Sigmoid colon (tissue), 7 donors: ENCODE data around the gene GON4L. TPM values are rescaled to one million over a fixed set of nuclear protein-coding genes. Genes with fewer than 3 reads are reported as not detected.
"Not testable (repeated sequence)": the region's sequence is repeated elsewhere in the genome, so short reads cannot be mapped to it uniquely, and the experiment has no call there.

Experiments
- DNase-seq: peaks from one replicate; pipeline ENCODE4 v3.0.0-alpha.2; 2019
- H3K27ac ChIP-seq, 4 donors: fragments of 200-600 bp; sonication (generic); one replicate each; pipeline ENCODE4 v1.5.1; 2016 to 2019; ENCODE audit warnings: mild to moderate bottlenecking in 1 of 4
- H3K27me3 ChIP-seq, 3 donors: fragments of 200-600 bp; sonication (generic); one replicate each; pipeline ENCODE4 v1.5.1; 2019; ENCODE audit warnings: mild to moderate bottlenecking in 1 of 3
- H3K36me3 ChIP-seq, 4 donors: fragments of 200-600 bp; sonication (generic); one replicate each; pipeline ENCODE4 v1.5.1; 2016 to 2019
- H3K4me1 ChIP-seq, 4 donors: fragments of 200-600 bp; sonication (generic); one replicate each; pipeline ENCODE4 v1.5.1; 2017 to 2019
- H3K4me3 ChIP-seq, 4 donors: fragments of 200-600 bp; sonication (generic); one replicate each; pipeline ENCODE4 v1.5.1; 2017 to 2019; ENCODE audit warnings: mild to moderate bottlenecking in 2 of 4, moderate library complexity in 1 of 4
- H3K9me3 ChIP-seq, 4 donors: fragments of 200-600 bp in 3 of 4; sonication (generic) in 3 of 4; one replicate each; pipeline versions ENCODE4 v1.5.1 to v1.6.1; 2013 to 2019
- CTCF ChIP-seq, 4 experiments: fragments of 450-650 bp in 3 of 4; fragments of 200-600 bp in 1 of 4; IDR thresholded peaks; one replicate each; pipeline ENCODE4 v1.5.1; 2016 to 2019; ENCODE audit warnings: antibody characterized with exemption in 4 of 4, mild to moderate bottlenecking in 3 of 4, moderate library complexity in 2 of 4
- EP300 ChIP-seq, 4 donors: sonication (generic); formaldehyde crosslinking; IDR thresholded peaks; one replicate each; pipeline ENCODE4 v1.6.1; 2017; ENCODE audit warnings: antibody characterized with exemption in 4 of 4
- POLR2A ChIP-seq, 2 donors: fragments of 450-650 bp; IDR thresholded peaks; one replicate each; pipeline ENCODE4 v1.6.1; 2016; ENCODE audit warnings: antibody characterized with exemption in 2 of 2, mild to moderate bottlenecking in 2 of 2, moderate library complexity in 2 of 2
- POLR2AphosphoS5 ChIP-seq, 4 donors: sonication (generic); formaldehyde crosslinking; IDR thresholded peaks; one replicate each; pipeline ENCODE4 v1.6.1; 2017; ENCODE audit warnings: antibody characterized with exemption in 4 of 4
- WGBS, 2 donors: extraction: QIAGEN DNeasy Blood & Tissue Kit; methylation state at CpG; one replicate each; pipeline ENCODE4 v1.1.7; 2013; 5-methylcytosine and 5-hydroxymethylcytosine counted together
- intact Hi-C: fragments of 100-400 bp; cut with DNase I; formaldehyde crosslinking; loops from one replicate; pipeline ENCODE4 v1.15.1; 2023
- polyA plus RNA-seq, 3 donors: library from polyadenylated mRNA; stranded (reverse); fragments of 200-250 nt; gene quantifications; one replicate each; pipeline ENCODE4 v1.2.3, GENCODE V29; 2013
- total RNA-seq, 4 donors: library from RNA; depleted of rRNA; stranded (reverse); fragments of >200 nt; gene quantifications; one replicate each; pipeline ENCODE4 v1.1.0, GENCODE V29; 2016
- donor health status: healthy with polysubstance abuse.
- donor health status: Bipolar disorder and iron deficiency.
- donor health status: healthy.

Gene GON4L
- total and polyA plus RNA-seq, 7 donors = 3.5 to 45.7 (median 25.7) TPM

DNA sequence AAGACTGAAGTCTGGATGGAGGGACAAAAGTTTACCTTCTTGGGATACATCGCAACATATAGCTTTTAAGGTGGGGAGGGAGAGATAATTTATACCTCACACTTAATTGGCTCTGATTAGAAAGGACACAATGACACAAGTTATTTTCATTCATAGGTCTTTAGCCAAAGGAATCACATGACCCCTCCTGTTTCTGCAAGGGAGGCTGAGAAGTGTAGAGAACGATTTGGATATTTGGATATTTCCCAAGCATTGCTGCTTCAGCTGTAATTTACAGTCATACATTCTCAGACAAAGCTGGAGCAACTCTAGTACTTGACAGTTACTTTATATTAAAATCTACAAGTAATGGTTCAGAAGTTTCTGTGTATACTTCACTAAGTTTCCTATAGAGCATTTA lies 143.9 kb downstream of the GON4L start:
- Histone ChIP-seq H3K27me3 (no peaks in the 10 kb centered on the region), H3K4me1 (peaks cover 0 to 7% (median 0%) of the 10 kb centered on the region in 4 donors), H3K36me3 (peaks cover 0 to 13% (median 3%) of the 10 kb centered on the region in 4 donors), H3K27ac (no peak overlapping the region), H3K4me3 (no peak overlapping the region), H3K9me3 (no peaks in the 10 kb centered on the region)
- DNase-seq = no peak
- WGBS, 2 donors = 72 to 77% methylated on average over 2 of the region's 2 CpGs
- intact Hi-C loops = no loop called here
- no peak for TF ChIP-seq CTCF (IDR thresholded peaks at IDR 0.05)
- no peak for TF ChIP-seq POLR2AphosphoS5 (IDR thresholded peaks at IDR 0.05)
- TF ChIP-seq POLR2A (IDR thresholded peaks at IDR 0.05) = no peak
- no peak for TF ChIP-seq EP300 (IDR thresholded peaks at IDR 0.05)

- H3K27ac ChIP-seq, intact Hi-C loops, H3K9me3 ChIP-seq, H3K4me1 ChIP-seq, H3K4me3 ChIP-seq, H3K36me3 ChIP-seq, DNase-seq, H3K27me3 ChIP-seq: not testable (repeated sequence)
- WGBS, 2 donors = 90 to 93% methylated on average over 3 of the region's 3 CpGs
Observed at GRCh38 chr1:155712636-155713035, 144.4 kb downstream of the GON4L start.

DNA sequence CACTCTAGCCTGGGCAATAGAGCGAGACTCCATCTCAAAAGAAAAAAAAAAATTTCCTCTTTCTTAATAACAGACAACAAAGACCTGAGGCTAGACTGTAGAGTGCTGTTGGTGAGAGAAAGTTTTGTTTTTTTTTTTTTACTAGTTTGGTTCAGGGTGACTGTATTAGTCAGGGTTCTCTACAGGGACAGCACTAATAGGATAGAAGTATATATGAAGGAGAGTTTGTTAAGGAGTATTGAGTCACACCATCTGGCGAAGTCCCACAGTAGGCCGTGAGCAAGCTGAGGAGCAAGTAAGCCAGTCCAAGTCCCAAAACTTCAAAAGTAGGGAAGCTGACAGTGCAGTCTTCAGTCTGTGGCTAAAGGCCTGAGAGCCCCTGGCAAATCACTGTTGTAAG lies 145.6 kb downstream of the GON4L start:
- 93 to 96% methylated on average over 1 to 2 of the region's 3 CpGs for WGBS, 2 donors
- H3K27me3 ChIP-seq, H3K27ac ChIP-seq, H3K36me3 ChIP-seq, H3K9me3 ChIP-seq, DNase-seq, H3K4me1 ChIP-seq, intact Hi-C loops, H3K4me3 ChIP-seq: not testable (repeated sequence)

DNA sequence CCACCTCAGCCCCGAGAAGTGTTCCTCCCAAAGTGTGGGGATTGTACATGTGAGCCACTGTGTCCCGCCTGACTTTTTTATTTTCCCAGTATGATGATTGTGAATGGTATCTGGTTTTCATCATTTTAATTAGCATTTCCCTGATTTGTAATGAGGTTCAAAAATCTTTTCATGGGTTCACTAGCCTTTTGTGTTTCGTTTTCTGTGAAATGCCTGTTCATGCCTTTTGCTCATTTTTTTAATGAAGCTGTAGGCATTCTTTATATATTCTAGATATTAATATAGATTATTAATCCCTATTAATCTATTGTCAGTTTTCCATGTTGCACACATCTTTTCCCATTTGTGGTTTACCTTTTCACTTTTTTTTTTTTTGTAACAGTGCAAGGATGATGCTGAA lies 147.6 kb downstream of the GON4L start:
- no peak for TF ChIP-seq EP300 (IDR thresholded peaks at IDR 0.05)
- no peak for TF ChIP-seq CTCF (IDR thresholded peaks at IDR 0.05)
- WGBS, 2 donors = 97 to 98% methylated on average over 3 of the region's 3 CpGs
- peaks cover 0 to 9% (median 2%) of the 10 kb centered on the region in 4 donors for H3K36me3 ChIP-seq
- peaks cover 0 to 10% (median 5%) of the 10 kb centered on the region in 4 donors for H3K4me1 ChIP-seq
- no peaks in the 10 kb centered on the region for H3K27me3 ChIP-seq
- H3K27ac ChIP-seq = no peak overlapping the region
- intact Hi-C loops = no loop called here
- DNase-seq = no peak
- no peaks in the 10 kb centered on the region for H3K9me3 ChIP-seq
- no peak overlapping the region for H3K4me3 ChIP-seq

DNA sequence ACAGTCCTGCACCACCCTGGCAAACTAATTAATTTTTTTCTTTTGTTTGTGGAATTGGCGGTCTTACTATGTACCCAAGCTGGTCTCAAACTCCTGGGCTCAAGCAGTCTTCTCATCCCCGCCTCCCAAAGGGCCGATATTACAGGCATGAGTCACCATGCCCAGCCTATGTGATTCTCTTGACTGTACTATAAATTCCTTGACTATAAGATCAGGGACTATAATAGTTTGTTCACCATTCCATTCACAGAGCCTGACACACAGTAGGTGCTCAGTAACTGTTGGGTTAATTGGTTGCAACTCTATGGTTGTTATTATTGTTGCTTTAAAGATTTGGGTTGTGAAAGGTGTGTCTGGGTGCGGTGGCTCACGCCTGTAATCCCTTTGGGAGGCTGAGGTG lies 150.9 kb downstream of the GON4L start:
- no peaks in the 10 kb centered on the region for H3K27me3 ChIP-seq
- H3K4me1 ChIP-seq = peaks cover 0 to 9% (median 2%) of the 10 kb centered on the region in 4 donors
- H3K9me3 ChIP-seq = no peaks in the 10 kb centered on the region
- H3K27ac ChIP-seq = no peak overlapping the region
- DNase-seq = no peak
- intact Hi-C loops = no loop called here
- no peak overlapping the region for H3K4me3 ChIP-seq
- peaks cover 0 to 5% (median 2%) of the 10 kb centered on the region in 4 donors for H3K36me3 ChIP-seq
- no peak for TF ChIP-seq POLR2A (IDR thresholded peaks at IDR 0.05)
- TF ChIP-seq POLR2AphosphoS5 (IDR thresholded peaks at IDR 0.05) = no peak
- no peak for TF ChIP-seq CTCF (IDR thresholded peaks at IDR 0.05)
- no peak for TF ChIP-seq EP300 (IDR thresholded peaks at IDR 0.05)
- WGBS, 2 donors = 78 to 91% methylated on average over 5 of the region's 5 CpGs

- H3K27me3 ChIP-seq, H3K9me3 ChIP-seq, H3K4me1 ChIP-seq, H3K36me3 ChIP-seq, H3K4me3 ChIP-seq, DNase-seq, intact Hi-C loops, H3K27ac ChIP-seq: not testable (repeated sequence)
- 95 to 96% methylated on average over 5 of the region's 5 CpGs for WGBS, 2 donors
Observed at GRCh38 chr1:155704414-155704813, 152.6 kb downstream of the GON4L start.
